Stimulated activated CD4-positive, alpha-beta T cell treated with anti-CD3 and anti-CD28 coated beads, Interleukin-1b, Interleukin-23, amount 100 ng/mL, for 4 hours (primary cell): ENCODE results near the gene RTL1.

Experiments
- DNase-seq, 2 donors: peaks; one replicate each; pipeline ENCODE4 v3.0.0-alpha.2; 2020; ENCODE audit warnings: low read depth in 2 of 2

The RTL1 gene

DNA sequence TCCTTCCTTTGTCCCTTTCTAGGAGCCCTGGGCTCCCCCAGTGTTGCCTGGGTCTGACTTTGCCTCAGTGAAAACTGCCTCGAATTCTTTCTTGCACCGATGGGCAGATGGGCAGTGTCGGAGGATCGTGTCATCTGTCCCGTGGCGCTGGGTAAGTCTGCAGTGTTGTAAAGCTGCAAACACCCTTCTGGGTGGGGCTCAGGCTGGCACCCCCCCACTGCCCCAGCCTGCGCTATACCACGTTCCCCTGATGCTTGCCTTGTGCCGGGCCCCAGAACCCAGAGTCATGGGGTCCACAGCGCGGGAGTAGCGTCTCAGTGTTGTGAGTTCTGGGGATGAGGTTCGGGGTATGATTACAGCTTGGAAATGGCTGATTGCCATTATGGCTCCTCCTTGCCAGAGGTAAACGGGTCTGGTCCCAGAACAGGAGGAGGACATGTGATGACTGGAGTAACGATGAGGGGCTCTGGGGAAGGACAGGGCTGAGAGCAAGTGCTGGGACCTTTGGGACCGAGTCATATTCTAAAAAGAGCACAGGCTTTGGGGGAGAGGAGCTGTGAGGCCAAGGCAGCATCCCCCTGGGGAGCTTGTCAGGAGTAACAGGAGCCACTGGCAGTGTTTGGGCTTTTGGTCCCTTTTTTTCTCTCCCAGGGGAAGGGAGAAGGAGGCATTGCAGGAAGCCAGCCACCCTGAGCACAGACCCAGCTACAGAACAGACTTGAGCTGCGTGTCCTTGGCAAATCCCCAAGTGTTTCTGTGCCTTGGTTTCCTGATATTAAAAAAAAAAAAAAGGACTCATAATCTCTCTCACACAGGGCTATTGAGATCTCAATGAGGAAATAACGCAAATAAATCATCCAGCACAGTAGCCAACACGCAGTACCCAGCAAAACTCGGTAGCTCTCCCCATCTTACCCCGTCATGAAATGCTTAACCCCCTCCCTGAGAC, 4.3 kb downstream of the RTL1 start:
- no peak for DNase-seq

DNA sequence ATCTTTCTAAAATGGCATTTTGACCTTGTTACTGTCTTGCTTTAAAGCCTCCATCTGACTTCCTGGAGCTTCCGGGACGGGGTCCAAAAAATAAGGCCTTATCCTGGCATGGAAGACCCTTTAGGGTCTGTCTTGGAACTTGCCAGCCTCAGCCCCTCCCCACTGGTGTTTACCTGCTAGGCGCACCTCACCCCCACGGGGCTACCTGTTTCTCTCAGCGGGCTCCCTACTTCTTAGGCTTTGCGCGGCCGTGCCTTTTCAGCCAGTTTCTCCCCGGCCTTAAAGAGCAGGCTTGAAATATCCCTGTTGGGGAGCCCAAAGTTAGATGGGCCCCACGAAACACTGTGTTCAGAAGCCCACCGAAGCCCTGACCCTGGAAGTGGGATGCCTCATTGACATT, 5.1 kb downstream of the RTL1 start:
- DNase-seq, result no peak

DNA sequence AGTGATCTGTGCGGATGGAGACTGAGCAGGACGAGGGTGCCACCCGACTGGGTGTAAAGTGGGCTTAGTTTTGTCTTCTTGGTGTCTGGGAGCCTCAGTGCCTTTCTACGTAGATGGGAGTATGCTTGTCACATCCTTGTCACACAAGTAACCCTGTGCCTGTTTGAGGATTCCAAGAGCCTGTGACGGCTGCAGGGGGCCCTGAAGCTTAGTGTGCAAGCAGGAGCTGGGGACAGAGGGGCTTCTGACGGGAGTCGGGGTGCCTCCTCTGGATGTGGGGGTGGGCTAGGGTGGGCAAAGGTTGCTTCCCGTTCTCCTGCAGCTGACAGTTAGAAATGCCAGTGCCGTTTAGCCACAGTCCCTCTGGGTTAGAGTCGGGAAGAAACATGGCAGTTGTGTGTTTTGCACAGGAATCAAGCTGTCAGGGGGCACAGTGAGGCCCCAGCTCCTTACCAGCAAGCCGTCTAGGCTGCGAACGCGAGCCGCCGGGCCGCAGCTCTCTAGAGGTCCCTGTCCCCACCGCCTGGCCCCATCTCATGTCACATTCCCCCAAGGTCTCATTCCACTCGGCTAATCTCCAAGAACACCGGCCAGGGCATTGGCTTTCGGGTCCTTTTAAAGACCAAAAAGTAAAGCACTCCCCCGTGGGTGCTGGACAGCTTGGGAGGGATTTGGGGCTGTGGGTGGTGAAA, 7.0 kb downstream of the RTL1 start:
- no peak for DNase-seq

DNA sequence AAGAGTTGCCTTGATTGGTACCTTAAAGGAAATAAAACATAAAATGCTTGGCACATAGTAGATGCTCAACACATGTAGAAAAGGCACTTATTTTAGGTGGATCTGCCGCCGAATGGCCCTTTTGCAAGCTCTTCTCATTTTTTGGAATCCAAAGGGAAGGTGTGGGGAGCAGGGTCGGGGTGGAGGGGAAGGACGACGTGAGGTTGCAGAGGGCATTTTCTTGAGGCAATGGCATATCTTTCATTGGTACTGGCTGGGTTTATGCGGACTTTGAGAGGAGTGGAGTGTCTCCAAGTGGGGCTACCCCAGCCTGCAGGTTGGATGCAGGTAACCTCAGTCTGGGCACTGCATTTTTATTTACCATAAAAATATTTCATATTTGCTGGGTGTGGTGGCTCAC, 8.1 kb downstream of the RTL1 start:
- DNase-seq, result no peak

DNA sequence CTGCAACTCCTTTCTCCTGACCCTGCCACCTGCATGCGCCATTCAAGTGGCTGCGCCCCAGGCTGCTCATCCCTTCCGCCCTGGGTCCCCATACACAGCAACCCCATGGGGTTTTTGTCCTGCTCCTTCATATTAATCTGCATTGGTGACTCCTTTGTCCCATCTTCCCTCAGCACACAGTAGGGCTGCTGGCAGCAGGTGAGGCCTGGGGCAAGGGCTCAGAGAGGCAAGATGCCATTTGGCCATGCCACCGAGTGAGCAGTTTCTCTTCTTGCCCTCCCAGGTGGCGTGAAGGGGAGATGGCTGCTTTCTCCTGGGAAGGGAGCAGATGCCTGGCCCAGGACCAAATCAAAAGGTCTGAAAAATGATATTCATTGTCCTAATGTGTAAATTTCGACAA, 9.1 kb downstream of the RTL1 start:
- DNase-seq, result no peak

DNA sequence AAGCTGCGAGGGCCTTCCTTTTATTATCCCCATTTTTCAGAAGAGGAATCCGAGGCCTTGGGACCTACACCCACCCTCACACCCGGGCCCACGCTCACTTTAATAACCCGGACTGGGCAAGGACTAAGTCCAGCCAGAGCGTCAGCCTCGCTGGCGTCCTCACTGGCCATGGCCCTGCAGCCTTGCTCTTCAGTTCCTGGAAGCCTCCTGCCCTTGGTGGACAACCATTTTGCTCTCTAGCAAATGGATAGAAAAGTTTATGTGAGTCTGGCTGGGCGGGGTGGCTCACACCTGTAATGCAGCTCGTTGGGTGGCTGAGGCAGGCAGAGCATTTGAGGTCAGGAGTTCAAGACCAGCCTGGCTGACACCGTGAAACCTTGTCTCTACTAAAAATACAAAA, 9.8 kb downstream of the RTL1 start:
- DNase-seq, result no peak

DNA sequence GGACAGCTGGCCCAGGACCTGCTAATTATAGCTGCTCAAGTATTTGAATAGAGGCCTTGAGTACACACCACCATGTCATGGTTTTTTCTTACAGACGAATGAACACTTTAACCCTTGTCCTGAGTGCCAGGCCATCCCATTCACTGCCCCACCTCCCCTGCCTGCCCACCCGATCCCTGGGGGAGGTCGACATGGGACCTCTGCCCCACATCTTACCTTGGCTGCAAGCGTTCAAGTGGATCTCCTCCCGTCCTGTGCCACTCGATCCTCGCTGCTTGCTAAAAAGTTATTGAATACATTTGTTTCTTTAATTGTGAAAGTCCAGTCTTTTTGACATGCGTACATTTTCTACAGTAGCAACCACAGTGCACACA, 10.3 kb downstream of the RTL1 start:
- no peak for DNase-seq

DNA sequence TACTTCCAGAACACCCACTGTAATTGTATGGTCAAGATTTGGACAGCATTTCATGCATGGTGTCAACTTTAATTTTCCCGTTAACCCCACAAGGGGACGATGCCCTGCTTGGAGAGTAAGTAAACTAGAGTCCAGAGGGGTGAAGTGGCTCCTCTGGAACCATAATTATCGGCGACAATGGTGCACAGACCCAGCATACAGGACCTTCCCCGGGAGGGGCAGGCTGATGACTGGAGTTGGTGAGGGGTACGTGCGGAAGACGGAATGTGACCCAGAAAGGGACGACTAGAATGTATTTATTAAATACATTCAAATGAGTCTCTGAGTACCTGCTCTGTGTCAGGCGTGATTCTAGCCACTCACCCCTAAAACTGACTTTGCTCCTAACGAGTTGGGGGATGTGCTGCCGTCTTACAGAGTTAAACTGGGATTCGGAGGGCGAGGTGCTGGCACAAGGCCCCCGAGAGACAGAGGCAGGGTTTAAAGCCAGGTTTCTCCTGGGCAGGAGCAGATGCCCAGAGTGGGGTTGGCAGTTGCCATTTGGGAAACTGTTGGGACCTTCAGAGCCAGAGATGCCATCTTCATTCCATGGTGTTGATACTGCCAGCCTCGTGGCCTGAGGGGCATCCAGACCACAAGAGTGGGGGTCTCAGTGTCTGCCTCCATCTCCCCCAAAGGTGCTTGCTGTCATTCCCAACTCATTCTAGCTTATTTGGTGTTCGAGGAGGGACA, 10.9 kb downstream of the RTL1 start:
- no peak for DNase-seq

DNA sequence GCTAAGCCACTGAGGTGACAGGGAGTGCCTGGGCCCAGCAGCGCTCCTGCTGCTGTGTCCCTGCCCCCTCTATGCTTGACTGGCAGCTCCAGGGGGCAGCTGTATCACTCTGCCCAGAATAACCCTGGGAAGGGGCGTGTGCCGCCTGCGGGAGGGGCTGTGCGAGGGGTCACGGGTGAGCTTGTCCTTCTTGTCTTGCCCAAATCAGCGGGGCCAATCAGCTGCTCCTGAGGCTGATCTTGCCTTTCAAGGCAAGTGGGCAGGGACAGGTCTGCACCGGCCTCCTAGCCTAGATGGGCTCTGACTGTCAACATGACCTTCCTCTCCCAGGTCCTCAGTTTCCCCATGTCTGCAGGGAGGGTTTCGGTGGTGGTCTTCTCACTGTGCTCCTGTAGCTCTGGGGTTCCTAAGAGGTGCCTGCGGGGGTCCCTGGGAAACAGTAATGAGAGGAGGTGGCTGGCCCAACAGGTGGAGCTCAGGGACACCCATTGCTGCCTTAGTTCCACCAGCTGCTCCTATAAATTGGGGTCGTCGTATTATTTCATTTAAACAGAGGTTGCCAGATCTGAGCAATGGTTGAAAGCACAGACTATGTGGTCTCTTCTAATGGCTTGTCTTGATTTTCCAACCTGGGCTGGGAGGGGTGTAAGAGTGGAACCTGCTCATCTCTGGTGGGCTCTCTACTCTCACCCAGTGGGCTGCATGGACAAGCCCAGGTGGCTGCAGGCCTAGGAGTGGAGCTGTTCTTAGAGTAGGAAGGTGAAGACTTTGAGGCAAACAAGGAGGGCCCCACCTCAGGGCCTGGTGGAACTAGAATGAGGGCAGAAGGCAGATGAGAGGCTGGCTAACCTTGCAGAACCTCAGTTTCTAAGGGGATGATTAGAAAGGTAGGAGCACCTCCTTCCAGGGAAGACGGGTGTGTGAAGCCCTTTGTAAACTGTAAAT, 11.7 kb downstream of the RTL1 start:
- DNase-seq, result no peak

DNA sequence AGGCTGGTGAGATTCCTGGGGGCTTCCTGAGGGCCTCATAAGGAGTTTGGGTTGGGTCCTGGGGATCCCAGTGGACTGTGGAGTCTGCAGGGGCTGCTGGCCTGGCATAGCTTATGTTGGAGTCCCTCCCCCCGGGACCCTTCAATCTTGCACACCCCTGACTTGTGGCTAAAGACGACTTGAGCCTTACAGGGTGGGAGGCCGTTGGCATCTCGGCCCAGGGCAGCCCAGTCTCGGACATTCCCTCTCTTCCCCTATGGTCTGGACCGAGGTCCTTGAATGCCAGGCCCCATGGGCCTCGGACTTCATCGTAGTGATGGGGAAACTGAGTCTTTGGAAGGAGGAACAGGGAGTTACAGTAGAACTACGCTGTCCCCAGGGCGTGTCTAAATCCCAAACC, 12.5 kb downstream of the RTL1 start:
- no peak for DNase-seq

DNA sequence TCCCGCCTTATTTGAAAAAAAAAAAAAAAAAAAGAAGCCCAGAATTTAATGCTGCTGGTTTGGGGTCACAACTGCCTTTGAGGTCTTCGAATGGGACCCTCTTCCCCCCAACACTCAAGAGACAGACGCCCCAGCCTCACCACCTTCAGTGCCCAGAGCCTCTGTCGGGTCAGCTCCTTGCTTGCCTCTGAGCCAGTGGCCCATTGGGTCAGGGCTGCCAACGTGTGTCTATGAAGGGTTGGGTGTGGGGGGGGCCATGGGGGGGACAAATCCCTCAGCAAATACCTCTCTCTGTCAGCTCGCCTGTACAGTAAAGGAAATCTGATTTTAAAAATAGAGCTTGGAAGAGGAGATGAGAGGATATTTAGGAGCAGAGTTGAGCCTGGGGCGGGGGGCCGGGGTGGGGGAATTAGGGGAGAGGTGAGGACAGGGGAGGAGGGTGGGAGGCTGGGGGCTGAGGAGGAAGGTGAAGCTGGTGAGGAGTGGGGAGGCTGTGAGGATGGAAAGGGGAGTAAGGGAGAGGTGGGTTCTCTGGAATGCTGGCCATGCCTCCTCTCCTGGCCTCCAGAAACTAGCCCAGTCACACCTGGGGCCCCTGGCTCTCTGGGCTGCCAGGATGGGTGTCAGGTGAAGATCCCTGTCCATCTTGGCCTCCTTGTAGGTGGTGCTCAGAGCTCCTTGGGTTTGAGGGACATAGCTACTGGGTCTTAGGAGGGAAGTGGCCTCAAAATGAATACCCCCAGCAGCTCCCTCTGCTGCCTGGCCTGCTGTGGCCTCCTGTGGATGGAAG, 13.3 kb downstream of the RTL1 start:
- no peak for DNase-seq

DNA sequence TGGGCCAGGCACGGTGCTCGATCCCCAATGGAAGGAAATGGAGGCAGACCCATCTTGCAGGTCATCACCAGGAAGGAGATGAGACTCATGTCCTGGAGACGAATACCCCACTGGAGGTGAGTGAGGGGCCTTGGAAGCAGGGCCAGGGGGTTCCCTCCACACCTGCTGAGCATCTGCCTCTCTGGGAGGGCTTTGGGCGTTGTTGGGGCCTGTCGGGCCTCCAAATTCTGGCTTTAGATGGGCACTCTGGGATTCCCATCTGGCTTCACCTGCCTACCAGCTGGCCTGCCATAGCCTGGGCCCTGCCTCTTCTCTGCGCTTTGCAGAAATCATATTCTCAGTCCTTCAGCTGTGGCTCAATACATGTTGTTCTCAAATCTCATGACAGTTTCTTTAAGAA, 13.9 kb downstream of the RTL1 start:
- no peak for DNase-seq

DNA sequence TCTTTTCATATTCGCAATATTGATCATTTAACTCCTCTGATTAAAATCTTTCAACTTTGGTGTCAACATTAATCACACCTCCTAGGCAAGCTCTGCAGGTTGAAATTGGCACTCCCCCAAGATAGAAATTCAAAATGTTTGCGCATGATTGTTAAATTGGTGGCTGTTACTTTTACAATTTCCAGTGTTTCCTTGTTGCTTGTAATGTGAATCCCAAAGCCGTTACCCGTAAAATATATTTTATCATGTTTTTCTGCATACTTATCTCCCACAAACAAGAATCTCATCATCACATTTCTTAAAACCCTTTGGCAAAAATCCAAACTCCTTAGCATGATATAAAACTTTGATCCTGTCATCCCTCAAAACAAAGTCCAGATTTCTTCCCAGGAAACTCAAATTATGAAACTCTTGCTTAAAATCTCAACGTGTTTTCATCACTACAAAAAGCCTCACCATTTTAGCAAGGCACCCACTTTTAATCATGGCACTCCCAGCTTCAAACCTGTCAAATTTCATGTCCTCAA, 14.7 kb downstream of the RTL1 start:
- DNase-seq, result no peak

DNA sequence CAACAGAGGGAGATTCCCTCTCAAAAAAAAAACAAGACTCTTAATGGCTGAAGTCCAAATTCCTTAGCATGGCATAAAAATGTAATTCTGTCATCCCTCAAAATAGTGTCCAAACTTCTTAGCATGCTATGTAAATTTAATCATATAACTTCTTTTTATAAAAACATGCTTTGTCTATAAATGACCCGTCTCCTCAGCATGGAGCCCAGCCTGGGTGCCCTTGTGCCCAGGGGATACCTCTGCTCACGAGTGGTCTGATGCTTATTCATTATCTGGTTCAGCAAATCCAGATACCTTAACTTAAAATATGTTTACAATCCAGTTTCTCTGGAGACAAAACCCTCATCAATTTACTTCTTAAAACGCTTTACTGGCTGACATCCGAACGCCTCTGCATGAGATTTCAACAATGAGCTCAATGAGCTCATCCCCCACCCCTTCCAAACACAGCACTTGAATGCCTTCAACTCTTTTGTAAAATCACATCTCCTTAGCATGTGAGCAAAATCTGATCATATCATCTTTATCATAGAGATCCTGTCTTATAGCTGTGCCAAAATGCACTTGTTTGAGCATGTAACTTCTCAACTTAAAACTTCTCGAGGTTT, 15.7 kb downstream of the RTL1 start:
- no peak for DNase-seq

DNA sequence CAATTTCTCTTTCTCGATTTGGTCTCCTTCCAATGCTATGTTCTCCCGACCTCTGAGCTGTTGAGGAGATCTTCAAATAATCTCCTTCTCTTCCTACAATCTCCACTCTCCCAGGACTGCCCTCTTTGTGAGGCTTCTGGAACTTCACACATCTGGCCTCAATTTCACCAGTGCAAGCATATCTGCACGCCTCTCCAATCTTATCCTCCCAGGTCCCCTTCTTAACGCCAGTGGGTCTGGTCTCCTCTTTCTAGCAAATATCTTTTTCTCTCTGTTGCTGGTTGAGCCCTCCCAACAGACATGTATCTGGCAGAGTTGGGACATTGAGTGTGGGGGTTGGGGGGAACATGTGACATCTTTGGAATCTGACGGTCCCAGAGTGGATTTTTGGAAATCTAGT, 17.9 kb downstream of the RTL1 start:
- no peak for DNase-seq

DNA sequence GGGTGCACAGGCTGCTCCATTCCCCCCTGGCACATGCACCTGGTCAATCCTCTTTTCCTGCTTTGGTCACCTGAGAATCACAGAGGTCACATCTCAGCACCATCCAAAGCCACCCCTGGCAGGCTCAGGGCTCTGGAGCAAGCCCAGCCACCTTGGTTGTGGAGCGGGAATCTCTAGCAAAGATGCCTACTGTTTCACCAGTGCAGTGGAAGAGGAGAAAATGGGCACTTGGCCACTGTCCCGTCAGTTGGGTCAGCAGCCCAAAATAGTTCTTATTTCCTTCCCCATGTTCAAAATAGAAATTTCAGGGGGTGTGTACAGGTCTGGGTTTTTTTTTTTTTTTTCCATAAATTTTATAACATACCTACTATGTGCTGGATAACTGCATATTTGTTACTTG, 18.3 kb downstream of the RTL1 start:
- DNase-seq, result no peak

DNA sequence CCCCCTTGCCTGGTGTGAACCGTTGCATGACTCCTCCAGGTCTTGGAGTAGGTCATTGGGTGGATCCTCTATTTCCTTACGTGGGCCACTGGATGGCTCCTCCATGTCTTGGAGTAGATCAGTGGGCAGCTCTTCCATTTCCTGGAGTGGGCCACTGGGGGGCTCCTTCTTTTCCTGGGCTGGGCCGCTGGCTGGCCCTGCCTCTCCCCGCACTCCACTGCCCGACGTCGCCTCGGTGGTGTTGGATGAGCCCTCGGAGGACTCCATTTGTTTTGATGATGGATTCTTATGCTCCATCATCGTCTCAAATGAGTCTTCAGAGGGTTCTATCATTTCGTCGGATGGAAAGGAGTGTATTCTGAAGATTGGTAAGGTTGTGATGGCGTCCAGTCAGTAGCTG, 19.1 kb downstream of the RTL1 start:
- no peak for DNase-seq

DNA sequence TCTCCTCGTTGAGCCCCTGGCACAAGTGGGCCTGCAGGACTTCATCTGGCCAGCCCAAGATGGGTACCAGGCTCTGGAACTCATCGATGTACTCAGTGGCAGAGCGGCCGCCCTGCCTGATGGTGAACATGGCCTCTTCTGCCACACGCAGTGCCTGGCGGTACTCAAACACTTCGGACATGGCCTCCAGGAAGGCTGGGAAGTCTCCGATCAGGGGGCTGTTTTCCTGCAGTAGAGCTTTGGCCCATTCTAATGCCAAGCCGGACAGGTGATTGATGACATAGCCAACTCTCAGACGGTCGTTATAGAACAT, 19.8 kb downstream of the RTL1 start:
- no peak for DNase-seq

DNA sequence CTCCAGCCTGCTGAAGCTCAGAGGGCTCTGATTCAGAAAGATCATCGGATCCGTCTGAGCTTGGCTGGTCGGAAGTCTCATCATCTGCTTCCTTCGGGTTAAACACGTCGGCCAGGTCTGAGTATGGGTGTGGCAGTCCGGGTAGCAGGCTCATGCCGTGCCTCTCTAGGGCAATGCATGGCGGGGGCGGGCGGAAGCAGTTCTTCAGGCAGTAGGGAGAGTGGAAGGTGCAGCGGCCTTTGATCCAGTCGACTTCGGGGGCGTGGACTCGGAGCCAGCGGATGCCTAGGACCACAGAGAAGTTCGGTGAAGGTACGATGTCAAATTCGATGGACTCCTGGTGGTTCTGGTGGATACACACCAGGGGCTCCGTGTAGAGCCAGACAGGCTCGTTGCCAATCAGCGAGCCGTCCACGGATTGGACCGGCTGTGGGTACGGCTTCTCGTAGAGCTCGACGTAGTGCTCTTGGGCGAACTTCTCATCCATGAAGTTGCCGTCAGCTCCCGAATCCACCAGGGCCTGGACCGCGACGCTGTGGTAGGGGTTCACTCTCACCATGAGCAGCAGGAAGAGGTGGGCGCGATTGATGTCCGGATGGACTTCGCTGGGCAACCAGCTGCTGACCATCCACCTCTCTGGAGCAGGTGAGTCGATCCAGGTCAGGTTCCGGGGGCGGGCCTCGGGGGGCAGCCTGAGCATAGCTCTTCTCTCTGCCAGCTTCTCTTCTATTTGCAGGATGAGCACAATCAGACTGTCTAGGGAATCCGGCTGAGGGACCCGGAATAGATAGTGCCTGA, 20.3 kb downstream of the RTL1 start:
- DNase-seq, result no peak
